Loucy (cell line): Measurements from ENCODE around the gene SELENOM.

Source experiments
- CTCF ChIP-seq: fragments of 200-600 bp; sonication (generic); conservative IDR thresholded peaks from 2 replicates; pipeline ENCODE4 v1.5.1; 2014; ENCODE audit warnings: mild to moderate bottlenecking, antibody characterized with exemption, low read length
- EZH2phosphoT487 ChIP-seq: fragments of 200-600 bp; IDR thresholded peaks from 2 replicates; pipeline ENCODE4 v1.6.1; 2018; ENCODE audit warnings: antibody characterized with exemption, mild to moderate bottlenecking, moderate library complexity, borderline replicate concordance

GRCh38 chr22:31082606-31083376 lies 24.6 kb downstream of the SELENOM start:
- TF ChIP-seq CTCF (peak; percentile 75), EZH2phosphoT487 (no peak)
